Stimulated activated CD4-positive, alpha-beta T cell treated with anti-CD3 and anti-CD28 coated beads, Interleukin-1b, Interleukin-23, amount 100 ng/mL, for 4 hours (primary cell): ENCODE results near the gene SLC41A1.
A peak's percentile ranks its signal among the peaks of the same experiment; 100 is the strongest.
"Not testable (repeated sequence)": the region's sequence is repeated elsewhere in the genome, so short reads cannot be mapped to it uniquely, and the experiment has no call there.

ENCODE experiments used
- DNase-seq, 2 donors: peaks; one replicate each; pipeline ENCODE4 v3.0.0-alpha.2; 2020; ENCODE audit warnings: low read depth in 2 of 2

Gene SLC41A1

GRCh38 chr1:205812878-205813754 lies at the start of gene SLC41A1:
Gene SLC41A1 (minus strand): TSS chr1:205813198. CDS start chr1:205810441, 2,757 bp downstream.
- DNase-seq = peak; percentile 85

GRCh38 chr1:205861540-205861939 lies 48.5 kb upstream of the SLC41A1 start:
- no peak for DNase-seq

DNA sequence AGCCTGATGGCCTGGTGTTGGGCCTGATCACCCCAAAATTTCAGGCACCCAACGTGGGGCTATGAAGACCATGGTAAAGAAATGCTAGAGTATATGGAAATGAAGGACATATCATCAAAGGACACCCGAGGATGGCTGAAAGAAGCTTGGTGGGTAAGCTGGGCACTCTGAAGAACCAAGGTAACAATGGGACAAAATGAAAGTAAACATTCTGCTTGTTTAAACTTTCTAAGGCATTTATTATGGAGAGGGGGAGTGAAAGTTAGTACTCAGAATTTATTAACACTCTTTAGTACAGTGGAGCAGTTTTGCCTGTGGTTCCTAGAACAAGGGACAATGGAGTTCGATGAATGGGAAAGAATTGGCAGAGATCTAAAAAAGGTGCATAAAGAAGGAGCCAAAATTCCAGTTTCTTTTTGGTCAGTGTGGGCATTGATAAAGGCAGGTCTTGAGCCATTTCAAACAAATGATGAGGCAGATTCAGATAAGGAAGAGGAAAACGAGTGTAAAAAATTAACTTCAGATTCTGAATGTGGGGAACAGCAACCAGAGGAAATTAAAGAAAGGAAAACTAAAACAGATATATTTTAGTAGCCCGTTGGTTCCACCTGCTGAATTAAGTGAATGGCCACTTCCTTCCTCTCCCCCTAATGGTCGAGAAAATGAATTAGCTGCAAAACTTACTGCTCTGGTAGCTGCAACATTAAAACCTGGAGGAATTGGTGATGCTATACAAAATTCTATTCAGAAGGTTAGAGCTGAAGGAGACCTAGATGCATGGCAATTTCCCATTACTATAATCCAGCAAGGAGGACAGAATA lies 45.4 kb upstream of the SLC41A1 start:
- no peak for DNase-seq

GRCh38 chr1:205857501-205857900 lies 44.5 kb upstream of the SLC41A1 start:
- DNase-seq = not testable (repeated sequence)

- no peak for DNase-seq
These were observed 43.4 kb upstream of the SLC41A1 start for GRCh38 chr1:205856433-205856832.

- DNase-seq = no peak
These were observed 40.0 kb upstream of the SLC41A1 start for GRCh38 chr1:205852969-205853368.

- no peak for DNase-seq
These were observed 39.0 kb upstream of the SLC41A1 start for GRCh38 chr1:205851993-205852392.

- DNase-seq = peak; percentile 44 to 68
These were observed 36.8 kb upstream of the SLC41A1 start, which contains the start of gene PM20D1 for GRCh38 chr1:205849619-205850355. Gene PM20D1 (minus strand): TSS chr1:205850132. CDS start chr1:205850072, 60 bp downstream.

GRCh38 chr1:205843036-205843859 lies 30.2 kb upstream of the SLC41A1 start:
- DNase-seq = no peak

DNA sequence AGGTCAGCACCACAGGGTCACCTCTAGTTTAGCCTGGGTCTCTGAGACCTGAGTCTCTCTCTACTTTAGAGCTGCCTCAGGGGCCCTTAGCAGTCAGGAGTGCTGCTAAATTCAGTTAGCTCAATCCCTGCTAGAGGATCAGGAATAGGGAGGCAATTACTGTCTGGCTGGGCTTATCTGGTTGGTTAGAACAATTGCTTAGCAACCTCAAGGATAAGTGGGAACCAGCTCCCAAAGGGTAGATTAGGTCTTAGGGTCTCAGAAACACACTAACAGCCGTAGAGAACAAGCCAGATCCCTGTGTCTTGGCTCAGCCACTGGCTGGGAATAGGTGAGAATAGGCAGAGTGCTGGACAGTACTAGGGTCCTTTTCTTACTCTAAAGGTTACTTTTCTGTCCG lies 29.2 kb upstream of the SLC41A1 start:
- no peak for DNase-seq

DNA sequence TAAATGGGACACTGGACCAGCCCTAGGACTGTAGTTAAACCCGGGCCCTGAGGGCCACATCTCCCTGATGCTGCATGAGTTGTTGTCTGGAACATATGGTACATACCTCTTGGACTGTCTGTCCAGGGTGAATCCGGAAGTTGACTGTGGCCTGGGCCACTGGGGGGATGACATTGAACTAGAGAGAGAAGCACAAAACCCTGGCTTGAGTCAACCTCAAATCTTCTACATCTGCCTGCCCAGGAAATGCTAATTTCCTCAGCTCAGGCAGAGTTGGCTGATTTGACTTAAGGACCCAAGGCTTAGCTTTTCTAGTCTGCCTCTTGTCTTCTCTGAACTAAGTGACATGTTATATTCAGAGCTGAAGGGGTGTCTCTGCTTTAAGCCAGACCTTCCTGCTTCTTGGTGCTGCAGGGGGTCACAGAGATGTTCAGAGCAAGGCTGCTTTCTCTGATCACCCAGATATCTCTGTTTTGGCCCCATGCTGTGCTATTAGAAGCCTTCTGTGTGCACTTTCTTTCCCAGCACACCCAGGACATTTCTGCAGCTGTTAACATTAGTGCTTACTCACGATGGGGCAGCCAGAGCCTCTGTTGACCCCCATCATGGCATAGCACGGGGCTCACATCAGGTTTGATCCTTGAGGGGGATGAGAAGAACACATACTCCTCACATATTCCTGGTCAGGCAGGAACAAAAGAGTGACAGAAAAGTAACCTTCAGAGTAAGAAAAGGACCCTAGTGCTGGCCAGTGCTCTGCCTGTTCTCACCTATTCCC lies 27.3 kb upstream of the SLC41A1 start:
- DNase-seq = no peak

DNA sequence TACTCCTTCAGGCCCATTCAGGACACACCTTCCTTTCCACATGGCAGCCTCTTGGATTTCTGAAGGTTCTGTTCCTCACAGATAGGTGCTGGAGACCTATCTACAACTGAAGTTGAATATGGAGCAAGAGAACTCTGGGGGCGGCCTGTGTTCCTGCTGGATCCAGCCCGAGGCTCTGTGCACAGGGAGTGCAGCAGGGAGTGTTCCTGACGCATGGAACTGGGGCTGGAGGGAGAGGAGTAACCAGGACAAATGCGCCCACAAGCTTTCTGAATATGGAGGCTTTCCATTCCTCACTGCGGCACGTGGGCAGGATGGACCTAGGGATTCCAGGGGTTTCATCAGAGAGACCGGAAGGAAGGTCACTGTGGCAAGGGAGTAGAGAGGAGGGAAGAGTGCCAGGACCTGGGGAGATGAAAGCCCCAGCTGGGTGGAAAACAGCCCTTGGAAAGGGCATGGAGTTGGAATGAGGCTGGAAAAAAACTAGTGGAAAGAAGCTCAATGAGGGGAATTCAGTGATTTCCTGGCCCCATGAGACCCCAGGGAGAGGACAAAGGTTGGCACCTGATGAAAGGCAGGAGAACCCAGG lies 24.5 kb upstream of the SLC41A1 start:
- no peak for DNase-seq

DNA sequence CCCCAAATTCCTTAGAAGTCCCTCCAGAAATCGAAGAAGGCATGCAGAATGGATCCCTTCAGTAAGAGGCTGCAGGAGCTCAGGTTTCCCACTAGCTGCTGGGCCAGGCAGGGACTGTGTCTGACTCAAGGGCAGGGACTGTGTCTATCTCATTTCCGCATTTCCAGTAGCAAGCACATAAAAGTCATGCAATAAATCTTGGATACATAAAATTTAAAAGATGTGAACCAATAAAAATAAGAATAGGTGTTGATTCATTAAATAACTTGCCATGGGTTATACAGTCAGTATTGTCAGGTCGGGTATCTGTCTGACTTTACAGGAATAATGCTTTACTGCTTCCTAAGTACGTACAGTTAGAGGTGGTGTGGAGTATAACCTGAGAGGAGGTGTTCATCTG lies 21.8 kb upstream of the SLC41A1 start:
- no peak for DNase-seq

DNA sequence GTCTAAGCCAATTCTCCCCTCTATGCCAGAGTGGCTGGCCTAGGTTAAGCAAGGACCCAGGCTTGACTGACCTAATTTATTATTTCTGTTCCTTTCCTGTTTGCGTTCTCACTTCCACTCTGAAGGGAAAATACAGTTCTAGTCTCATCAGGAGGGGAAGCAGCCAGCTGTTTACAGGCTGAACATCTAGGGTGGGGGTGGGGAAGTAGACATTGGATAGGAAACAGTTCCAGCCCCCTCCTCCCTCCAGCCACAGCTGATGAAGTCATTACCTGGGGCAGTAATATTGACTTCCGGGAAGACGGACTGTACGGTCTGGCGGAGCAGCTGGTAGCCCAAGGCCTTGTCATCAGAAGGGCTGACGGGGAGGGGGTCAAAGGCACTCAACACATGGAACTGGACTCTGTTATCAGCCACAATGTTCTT lies 19.3 kb upstream of the SLC41A1 start:
- DNase-seq = no peak

- no peak for DNase-seq
These were observed 14.6 kb upstream of the SLC41A1 start for GRCh38 chr1:205827623-205828022.

DNA sequence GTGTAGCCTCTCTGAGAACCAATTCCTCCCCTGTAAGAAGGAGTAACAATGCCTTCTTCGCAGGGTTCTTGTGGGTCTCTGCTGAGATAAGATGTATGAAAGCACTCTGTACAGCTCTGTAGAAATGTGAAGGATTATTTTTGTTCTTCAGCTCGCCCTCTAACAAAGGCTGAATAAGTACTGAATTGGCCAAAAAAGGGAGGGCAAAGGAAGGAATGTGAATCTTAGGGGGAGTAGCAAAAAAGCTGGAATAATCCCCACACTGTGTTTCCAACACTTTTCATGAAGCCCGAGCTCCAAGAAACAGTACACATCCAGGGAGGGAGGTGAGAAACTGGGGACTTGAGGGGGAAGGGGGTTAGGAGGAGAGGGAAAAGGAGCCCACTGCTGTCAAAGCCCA lies 14.0 kb upstream of the SLC41A1 start:
- no peak for DNase-seq

DNA sequence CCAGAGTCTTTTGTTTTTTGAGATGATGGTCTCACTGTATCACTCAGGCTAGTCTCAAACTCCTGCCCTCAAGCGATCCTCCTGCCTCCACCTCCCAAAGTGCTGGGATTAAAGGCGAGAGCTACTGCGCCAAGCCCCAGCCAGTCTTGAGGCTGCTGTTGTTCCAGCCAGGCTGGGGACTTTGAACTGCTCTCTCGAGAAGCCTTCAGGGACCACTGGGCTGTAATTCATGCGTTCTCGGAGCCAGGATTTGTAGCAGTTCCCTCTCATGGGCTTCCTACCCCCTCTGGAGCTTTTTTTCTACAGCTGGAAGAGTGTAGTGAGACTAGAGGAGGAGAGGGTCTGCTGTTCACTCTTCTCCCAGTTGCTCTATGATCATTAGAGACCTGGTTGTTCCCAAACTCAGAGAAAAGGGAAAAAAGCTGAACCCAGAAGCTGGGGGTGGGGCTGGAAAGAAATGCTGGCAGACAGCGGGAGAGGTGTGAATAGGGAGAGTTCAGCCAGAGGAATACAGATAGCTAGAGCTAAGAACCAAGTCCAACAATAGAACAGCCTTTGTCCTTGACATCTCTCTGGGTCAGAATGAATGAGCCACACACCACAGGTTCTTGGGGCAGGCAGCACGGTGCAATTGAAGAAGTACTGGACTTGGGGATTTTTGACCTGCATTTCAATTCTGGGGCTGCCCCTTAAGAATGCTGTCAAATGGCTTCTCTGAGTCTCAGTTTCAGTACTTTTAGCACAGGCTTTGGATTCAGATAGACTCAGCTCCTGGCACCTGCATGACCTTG lies 13.2 kb upstream of the SLC41A1 start:
- DNase-seq = no peak

DNA sequence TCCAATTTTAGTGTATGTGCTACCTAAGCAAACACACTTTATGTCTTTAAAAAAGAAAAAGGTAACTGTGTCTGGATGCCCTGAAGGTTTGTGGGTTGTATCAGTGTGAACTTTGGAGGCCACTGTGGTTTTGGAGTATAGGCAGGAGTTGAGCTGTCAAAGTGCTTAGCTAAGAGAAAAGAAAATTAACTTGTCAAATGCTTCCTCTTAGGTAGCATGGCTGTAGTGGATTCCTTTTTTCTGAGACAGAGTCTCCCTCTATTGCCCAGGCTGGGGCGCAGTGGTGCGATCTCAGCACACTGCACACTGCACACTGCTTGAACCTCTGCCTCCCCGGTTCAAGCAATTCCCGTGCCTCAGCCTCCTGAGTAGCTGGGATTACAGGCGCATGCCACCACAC lies 11.2 kb upstream of the SLC41A1 start:
- no peak for DNase-seq

DNA sequence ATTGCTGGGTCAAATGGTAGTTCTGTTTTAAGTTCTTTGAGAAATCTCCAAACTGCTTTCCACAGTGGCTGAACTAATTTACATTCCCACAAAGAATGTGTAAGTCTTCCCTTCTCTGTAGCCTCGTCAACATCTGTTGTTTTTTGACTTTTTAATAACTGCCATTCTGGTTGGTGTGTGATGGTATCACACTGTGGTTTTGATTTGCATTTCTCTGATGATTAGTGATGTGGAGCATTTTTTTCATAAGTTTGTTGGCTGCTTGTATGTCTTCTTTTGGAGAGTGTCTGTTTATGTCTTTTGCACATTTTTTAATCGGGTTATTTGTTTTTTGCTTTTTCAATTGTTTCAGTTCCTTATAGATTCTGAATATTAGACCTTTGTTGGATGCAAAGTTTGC lies 10.3 kb upstream of the SLC41A1 start:
- DNase-seq = not testable (repeated sequence)
